Umbilical cord (tissue), 2 donors: ENCODE measurements around the gene ANKRD30A. TPM values are rescaled to one million over a fixed set of nuclear protein-coding genes. Genes with fewer than 3 reads are reported as not detected.
"Not testable (repeated sequence)": the region's sequence is repeated elsewhere in the genome, so short reads cannot be mapped to it uniquely, and the experiment has no call there.

Experiments used
- DNase-seq: peaks from one replicate; pipeline ENCODE4 v3.0.0-alpha.2; 2015; ENCODE audit warnings: low spot score
- total RNA-seq: library from RNA; depleted of rRNA; stranded (reverse); fragments of >200 nt; gene quantifications from one replicate; pipeline ENCODE4 v1.2.3, GENCODE V29; 2014; ENCODE audit warnings: low replicate concordance; ENCODE audit not compliant: insufficient read depth

ANKRD30A gene
- total RNA-seq, 1 donor from 2014 or later = 0.72 TPM

DNA sequence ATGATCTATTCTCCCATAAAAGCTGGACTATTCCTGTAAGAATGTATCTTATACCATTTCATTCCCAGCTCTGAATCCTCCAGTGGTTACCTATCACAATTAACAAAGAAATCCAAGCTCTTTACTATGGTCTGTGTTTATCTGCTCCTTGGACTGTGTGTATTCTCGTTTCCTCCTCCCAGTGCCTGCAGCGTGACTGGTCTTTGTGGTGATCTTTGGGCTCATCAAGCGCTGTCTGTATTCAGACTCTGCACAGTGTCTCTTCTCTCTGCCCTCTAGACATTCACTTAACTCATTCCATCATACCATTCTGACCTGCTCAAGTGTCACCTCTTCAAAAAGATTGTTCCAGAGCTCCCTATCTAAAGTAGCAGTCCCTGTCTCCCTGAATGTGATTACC is 130.4 kb downstream of the ANKRD30A start:
- DNase-seq = not testable (repeated sequence)

DNA sequence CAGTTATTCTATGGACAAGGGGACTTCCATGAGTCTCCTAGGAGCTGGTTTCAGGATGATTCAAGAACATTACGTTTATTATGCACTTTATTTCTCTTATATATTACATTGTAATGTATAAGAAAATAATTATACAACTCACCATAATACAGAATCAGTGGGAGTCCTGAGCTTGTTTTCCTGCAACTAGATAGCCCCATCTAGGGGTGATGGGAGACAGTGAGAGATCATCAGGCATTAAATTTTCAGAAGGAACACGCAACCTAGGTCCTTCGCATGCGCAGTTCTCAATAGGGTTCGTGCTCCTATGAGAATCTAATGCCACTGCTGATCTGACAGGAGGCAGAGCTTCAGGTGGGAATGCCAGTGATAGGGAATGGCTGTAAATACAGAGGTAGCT is 137.9 kb downstream of the ANKRD30A start:
- no peak for DNase-seq

GRCh38 chr10:37268266-37268665 is 142.9 kb downstream of the ANKRD30A start:
- DNase-seq = no peak

GRCh38 chr10:37269554-37270256 is 144.3 kb downstream of the ANKRD30A start:
- no peak for DNase-seq

- DNase-seq = no peak
Observed at GRCh38 chr10:37275216-37275777, 149.9 kb downstream of the ANKRD30A start.

DNA sequence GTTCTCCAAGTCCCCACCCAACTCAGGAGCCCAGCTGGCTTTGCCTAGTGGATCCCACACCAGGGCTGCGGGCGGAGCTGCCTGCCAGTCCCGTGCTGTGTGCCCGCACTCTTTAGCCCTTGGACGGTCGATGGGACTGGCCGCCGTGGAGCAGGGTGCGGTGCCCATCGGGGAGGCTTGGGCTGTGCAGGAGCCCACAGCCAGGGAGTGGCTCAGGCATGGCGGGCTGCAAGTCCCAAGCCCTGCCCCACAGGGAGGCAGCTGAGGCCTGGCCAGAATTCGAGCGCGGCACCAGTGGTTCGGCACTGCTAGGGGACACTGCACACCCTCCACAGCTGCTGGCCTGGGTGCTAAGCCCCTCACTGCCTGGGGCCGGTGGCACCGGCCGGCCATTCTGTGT is 159.7 kb downstream of the ANKRD30A start:
- no peak for DNase-seq

GRCh38 chr10:37289833-37290464 is 164.6 kb downstream of the ANKRD30A start:
- DNase-seq = no peak

- DNase-seq = no peak
Observed at GRCh38 chr10:37301271-37301670, 175.9 kb downstream of the ANKRD30A start.

GRCh38 chr10:37304036-37304435 is 178.6 kb downstream of the ANKRD30A start:
- no peak for DNase-seq

DNA sequence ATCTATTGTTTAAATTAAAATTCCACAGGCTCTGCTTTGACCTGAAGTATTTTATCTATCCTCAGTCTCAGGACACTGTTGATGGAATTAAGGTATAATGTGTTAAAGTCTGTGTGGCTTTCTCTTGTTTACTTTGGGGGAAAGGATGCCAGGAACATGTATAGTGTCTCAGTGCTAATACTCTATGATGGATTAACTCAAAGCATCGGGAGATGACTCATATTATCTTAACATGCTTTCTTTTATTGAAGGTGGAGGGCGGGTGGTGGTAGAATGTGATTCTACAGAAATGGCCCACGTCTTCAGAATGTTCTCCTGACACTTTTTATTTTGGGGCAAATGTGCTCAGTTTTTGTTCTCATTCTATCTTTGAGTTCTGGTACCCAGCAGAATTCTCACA is 189.0 kb downstream of the ANKRD30A start:
- DNase-seq = no peak

- no peak for DNase-seq
Observed at GRCh38 chr10:37314862-37315261, 189.5 kb downstream of the ANKRD30A start.

DNA sequence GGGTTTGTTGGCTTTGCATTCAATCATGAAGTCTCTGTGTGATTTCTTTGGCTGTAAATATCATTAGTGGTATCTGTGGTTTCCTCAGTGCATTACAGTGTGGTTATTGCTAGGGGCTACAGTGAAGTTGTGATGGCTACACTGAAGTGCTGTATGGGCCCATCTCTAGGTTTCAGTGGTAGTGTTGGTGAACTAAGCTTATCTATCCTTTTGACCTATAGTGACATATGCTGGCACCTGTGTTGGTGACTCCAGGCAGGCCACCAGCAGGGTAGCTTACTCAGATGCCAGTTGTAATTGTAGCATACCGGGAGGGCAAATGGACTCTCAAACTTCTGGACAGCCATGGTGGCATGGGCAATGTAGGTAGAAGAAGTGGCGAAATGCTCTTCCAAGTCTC is 219.0 kb downstream of the ANKRD30A start:
- no peak for DNase-seq

GRCh38 chr10:37379991-37380390 is 254.6 kb downstream of the ANKRD30A start:
- no peak for DNase-seq

- no peak for DNase-seq
Observed at GRCh38 chr10:37381271-37381670, 255.9 kb downstream of the ANKRD30A start.

DNA sequence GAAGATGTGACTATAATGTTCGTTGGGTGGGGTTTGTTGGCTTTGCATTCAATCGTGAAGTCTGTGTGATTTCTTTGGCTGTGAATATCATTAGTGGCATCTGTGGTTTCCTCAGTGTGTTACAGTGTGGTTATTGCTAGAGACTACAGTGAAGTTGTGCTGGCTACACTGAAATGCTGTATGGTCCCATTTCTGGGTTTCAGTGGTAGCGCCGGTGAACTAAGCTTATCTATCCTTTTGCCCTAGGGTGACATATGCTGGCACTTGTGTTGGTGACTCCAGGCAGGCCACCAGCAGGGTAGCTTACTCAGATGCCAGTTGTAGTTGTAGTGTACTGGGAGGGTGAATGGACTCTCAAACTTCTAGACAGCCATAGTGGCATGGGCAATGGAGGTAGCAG is 259.5 kb downstream of the ANKRD30A start:
- no peak for DNase-seq

DNA sequence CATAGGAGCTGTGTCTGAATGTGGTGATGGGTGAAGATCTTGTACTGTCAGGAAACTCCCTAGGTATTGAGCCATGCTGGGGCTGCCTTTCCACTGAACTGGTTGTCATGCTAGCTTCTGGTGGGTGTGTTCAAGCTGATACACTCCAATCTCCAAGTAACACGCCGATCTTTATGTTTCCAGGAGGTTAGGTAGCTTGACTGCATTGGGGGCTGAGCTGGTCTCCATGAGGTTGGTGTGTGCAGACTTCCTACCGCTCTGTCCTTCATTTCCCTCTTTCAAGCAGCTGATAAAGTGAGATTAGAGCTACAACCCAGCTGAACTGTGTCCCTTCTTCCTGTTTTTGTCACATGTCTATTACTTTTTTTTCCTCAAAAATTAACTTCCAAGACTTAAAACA is 265.5 kb downstream of the ANKRD30A start:
- DNase-seq = no peak

- not testable (repeated sequence) for DNase-seq
Observed at GRCh38 chr10:37400774-37401173, 275.4 kb downstream of the ANKRD30A start.

DNA sequence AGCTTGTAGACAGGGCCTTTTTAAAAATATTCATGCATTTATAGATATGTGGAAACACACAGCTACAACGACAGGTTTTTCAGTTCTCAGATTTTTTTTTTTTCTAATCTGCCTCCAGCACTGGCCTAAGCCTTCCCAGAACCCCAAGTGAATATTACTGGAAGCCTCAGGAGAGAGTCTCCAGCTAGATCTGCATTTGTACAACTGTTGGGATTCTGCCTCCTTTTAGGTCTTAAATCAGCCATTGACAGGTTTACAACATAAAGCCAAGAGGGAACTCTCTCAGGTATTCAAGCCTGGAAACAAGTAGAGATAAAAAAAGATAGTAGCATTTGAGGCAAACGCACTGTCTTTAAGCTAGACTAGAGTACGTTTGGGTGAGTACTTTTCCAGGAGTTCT is 275.8 kb downstream of the ANKRD30A start:
- DNase-seq = no peak

DNA sequence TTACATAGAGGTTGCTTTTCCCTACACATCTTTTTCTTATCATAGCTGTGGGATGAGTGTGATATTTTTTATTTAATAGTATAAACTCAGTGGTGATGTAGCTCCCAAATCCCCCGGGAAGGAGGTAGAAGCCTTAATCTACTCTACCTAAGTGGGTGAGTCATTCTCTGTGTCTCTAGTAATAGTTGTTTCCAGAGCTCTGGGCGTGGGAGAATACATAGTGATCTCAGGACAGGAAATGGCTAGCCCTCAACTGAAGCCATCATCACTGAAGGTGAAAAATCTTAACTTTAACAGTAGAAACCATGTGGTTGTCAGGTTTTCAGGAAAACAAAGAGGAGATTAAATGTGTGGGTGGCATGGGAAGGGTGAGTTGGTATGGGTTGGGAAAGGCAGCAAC is 278.4 kb downstream of the ANKRD30A start:
- DNase-seq = no peak
